GM21381 (cell line): Measurements from ENCODE around the gene FAM222A.

Source experiments
- ATAC-seq: cut with Tn5 transposase; IDR thresholded peaks from one replicate; pipeline ENCODE4 v1.9.1; 2021; ENCODE audit warnings: mild to moderate bottlenecking, moderate library complexity; ENCODE audit not compliant: unreplicated experiment

The FAM222A gene

GRCh38 chr12:109713187-109714070, at the start of gene FAM222A:
Gene FAM222A (plus strand): TSS chr12:109713825. CDS start chr12:109744147, 30,322 bp downstream.
- ATAC-seq: peak; percentile 77

DNA sequence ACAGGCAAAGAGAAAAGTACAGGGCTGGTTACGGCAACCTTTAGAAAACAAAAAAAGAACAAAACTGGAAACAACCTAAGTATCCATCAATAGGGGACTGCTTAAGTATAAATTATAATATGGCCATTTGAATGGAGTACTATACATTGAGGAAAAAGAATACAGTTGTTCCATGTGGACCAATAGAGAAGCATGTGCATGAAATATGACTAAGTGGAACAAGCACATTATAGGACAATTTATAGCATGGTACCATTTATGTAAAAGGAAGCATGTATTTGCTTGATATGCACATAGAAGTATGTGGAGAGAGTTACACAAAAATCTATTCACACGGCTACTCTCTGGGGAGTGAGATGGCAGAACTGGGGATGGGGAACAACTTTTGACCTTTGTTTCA, 49.2 kb upstream of the FAM222A start:
- ATAC-seq: no peak

- ATAC-seq: no peak
These were observed 47.6 kb upstream of the FAM222A start for GRCh38 chr12:109666068-109666467.

DNA sequence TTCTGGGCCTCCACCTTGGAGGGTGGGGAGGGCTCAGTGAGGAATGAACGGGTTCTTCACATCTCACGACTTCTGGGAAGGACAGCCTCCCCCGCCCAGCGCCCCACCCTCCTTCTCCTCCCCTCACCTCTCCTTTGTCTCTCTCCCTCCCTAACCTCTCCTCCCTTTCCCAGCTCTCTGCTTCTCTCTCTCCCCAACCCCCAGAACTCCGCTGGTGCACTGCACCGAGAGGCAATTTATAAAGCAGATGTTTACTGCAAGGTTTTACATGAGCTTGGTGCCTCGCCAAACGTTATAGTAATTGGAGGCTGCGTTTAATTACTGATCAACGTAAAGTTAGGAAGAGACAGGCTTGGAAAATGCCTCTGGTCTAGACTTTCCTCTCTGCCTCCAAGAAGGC, 42.9 kb upstream of the FAM222A start:
- ATAC-seq: no peak

- ATAC-seq: no peak
These were observed 42.1 kb upstream of the FAM222A start for GRCh38 chr12:109671502-109671901.

- no peak for ATAC-seq
These were observed 40.2 kb upstream of the FAM222A start for GRCh38 chr12:109673379-109673778.

DNA sequence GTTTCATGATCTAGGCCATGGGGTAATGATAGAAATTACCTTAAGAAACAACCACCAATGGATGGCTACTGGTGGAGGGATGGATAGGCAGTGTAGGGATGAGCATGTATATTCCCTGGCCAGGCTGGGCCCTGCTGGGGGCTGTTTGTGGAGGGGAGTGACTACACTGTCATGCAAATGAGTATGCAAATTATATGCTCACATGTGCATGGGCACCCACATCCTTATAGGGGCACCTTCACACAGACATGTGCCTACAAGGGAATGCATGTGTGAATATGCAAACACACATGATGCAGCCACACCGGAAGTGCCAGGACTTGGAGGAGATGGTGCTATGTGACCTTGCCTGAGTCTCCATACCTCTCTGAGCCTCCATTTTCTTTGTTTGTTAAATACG, 39.7 kb upstream of the FAM222A start:
- no peak for ATAC-seq

DNA sequence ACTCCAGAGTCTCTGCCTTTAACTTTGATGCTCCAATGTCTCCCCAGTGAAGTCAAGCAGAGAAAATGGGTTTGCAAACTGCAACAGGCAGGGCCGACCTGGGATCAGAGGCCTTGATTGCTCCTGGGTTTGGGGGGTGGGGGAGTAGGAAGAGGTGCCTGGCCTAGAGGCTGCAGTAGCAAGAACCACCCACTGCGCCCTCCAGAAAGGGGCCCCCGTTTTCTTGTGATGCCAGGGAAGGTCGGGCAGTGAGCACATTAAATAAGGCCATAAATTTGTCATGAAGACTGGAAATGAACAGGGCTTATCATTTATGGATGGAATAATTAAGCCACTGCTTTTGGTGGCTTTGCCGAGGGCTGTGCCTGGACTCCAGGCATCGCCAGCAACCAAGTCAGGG, 38.2 kb upstream of the FAM222A start:
- no peak for ATAC-seq

GRCh38 chr12:109677279-109677691, 36.3 kb upstream of the FAM222A start:
- no peak for ATAC-seq

- ATAC-seq: no peak
These were observed 34.9 kb upstream of the FAM222A start for GRCh38 chr12:109678719-109679118.

- ATAC-seq: no peak
These were observed 33.9 kb upstream of the FAM222A start for GRCh38 chr12:109679501-109680263.

DNA sequence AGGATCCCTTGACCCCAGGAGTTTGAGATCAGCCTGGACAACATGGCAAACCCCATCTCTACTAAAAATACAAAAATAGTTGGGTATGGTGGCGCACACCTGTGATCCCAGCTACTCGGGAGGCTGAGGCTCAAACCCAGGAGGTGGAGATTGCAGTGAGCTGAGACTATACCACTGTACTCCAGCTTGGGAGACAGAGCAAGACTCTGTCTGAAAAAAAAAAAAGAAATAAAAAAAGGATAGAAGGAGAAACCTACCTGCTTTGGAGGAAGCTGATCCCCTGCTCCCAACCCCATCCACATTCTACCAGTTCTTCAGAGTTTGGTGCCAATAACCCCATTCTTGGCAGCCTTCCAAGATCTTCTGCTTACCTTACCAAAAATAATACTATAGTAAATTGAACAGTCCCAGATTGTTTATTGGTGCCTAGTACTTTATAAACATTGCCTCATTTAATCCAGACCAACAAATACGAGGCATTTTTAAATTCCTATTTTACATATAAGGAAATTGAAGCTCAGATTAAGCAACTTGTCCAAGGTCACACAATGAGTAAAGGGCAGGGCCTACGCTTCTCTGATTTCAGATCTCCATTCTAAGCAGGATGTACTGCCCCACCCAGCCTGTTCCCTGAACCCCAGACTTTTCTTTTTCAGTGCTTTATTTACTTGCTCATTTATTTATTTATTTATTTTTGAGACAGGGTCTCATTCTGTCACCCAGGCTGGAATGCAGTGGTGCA, 33.2 kb upstream of the FAM222A start:
- ATAC-seq: no peak

DNA sequence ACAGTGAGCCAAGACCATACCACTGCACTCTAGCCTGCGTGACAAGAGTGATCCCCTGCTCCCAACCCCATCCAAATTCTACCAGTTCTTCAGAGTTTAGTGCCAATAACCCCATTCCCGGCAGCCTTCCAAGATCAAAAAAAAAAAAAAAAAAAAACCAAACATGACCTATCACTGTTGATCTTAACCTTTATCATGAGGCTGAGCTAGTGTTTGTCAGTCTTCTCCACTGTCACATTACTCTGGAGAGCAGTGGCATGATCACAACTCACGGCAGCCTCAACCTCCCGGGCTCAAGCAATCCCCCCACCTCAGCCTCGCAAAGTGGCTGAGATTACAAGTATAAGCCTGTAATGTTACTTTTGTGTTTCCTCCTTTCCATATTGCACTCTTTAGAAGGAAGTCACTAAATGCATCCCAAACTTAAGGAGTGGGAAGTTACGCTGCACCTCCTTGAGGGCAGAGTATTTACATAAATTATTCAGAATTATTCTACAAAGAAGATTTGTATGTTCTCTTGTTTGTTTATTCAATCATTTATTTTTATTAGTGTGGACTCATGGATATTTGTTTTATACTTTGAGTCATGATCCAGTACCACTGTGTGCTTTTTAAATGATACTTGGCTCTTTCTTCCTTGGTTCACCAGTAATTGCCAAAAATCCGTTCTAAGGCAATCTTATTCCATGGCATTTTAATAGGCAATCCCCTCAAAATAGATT, 31.5 kb upstream of the FAM222A start:
- ATAC-seq: no peak

DNA sequence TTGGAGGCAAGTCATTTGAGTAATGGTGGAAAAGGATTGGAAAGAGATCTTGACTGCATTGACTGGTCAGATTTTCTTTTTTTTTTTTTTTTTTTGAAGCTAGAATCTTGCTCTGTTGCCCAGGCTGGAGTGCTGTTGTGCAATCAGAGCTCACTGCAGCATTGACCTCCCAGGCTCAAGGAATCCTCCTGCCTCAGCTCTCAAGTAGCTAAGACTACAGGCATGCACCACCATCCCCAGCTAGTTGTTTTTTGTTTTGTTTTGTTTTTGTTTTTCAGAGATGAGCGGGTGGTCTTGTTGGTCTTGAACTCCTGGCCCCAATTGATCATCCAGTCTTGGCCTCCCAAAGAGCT, 30.9 kb upstream of the FAM222A start:
- ATAC-seq: no peak

GRCh38 chr12:109683316-109683715, 30.3 kb upstream of the FAM222A start:
- ATAC-seq: no peak

DNA sequence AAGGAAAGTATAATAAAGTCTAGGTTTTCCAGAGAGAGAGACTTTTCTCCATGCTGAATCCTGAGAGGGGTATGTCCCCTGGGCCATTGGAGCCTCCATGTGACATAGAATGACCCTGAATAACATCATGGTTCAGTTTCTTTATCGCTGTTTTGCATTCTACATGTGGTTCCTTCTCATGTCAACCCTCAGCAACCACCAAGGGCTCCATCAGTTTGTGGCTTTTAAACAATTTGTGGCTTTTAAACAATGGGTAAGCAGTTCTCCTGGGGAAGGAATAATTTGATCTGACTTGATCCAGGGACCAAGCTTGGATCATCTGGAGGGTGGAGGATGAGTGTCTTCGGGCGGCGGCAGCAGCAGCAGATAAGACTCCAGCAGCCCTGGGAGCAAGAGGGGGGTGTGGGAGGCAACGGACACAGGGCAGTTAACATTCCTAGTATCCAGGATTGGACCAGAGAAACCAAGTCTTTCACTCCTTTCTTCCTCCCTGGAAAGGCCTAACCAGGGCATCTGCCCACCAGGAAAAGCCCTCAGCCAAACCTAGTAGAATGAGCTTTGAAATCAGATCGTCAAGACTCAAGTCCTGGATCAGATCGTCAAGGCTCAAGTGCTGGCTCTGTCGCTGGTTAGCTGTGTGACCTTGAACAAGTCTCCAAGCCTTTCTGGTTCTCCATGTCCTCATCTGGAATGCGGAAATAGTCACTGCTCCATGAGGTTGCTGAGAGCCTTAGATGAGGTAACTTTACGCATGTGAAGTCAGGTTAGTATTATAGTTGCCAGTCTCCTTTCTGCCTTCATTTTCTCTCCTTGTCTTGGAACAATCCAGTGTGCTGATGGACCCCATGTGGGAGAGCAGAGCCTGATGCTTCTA, 27.8 kb upstream of the FAM222A start:
- no peak for ATAC-seq

DNA sequence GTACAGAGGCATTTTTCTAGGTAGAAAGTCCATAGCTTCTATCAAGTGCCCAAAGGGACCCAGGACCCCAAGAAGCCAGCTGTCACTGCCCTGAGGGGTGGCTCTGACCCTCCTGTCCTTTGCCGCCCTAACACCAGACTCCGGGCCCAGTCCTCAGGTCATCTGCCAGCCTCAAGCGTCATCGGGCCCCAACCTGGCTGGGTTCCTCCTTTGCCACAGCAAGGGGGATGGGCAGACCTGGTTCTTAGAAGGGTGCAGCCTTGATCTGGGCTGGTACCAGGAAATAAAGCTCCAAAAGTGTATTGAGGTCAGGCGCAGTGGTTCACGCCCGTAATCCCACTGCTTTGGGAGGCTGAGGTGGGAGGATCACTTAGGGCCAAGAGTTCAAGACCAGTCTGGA, 27.1 kb upstream of the FAM222A start:
- ATAC-seq: no peak

DNA sequence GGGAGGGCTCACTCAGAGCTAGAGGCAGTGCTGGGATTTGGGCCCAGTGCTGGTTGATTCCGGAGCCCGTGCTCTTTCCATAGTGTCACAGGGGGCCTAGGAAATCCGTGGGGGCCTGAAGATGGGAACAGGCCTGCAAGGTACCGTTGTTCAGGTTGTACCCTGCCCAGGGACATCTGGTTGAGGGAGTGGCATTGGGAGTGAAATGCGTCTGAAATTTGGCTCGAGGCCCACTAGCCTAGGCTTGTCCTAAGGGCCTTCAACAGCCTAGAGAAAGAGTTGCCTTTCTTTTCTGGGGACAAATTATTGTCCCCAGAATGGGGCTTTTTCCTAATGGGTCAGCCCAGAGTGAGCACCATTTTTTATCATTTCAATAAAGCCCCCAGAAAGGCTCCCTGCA, 26.4 kb upstream of the FAM222A start:
- no peak for ATAC-seq

DNA sequence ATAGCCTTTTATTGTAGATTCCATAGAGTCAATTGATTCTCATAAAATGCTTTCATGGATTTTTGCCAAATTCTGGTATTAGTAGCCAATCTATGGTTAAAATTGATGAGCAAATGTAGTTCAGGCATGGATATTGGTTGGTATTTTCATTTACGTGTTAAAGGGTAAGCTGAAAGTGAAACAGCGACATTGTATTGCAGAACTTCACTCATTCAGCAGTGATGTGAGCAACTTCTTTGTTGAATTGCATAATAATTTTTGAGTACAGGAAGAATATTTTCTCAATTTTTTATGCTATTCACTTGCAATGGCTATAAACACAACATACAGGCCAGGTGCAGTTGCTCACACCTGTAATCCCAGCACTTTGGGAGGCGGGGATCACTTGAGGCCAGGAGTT, 24.2 kb upstream of the FAM222A start:
- no peak for ATAC-seq

- ATAC-seq: no peak
These were observed 20.5 kb upstream of the FAM222A start for GRCh38 chr12:109693160-109693559.
